Dermis blood vessel endothelial cell (primary cell): ENCODE measurements around the gene ZNF480. TPM values are rescaled to one million over a fixed set of nuclear protein-coding genes. Genes with fewer than 3 reads are reported as not detected.
A peak's percentile ranks its signal among the peaks of the same experiment; 100 is the strongest.
"Not testable (repeated sequence)": the region's sequence is repeated elsewhere in the genome, so short reads cannot be mapped to it uniquely, and the experiment has no call there.

Experiments used
- DNase-seq: peaks from one replicate; pipeline ENCODE4 v3.0.0; 2010
- total RNA-seq: library from RNA; depleted of rRNA; stranded (reverse); fragments of >200 nt; gene quantifications from 2 replicates; pipeline ENCODE4 v1.2.3, GENCODE V29; 2014

ZNF480 gene
- 4.9 and 5.4 TPM in 2 replicates for total RNA-seq

GRCh38 chr19:52296773-52297600 is at the start of gene ZNF480:
Gene ZNF480 (plus strand): TSS chr19:52297169. CDS start chr19:52300413, 3,244 bp downstream.
- peak; percentile 84 for DNase-seq

DNA sequence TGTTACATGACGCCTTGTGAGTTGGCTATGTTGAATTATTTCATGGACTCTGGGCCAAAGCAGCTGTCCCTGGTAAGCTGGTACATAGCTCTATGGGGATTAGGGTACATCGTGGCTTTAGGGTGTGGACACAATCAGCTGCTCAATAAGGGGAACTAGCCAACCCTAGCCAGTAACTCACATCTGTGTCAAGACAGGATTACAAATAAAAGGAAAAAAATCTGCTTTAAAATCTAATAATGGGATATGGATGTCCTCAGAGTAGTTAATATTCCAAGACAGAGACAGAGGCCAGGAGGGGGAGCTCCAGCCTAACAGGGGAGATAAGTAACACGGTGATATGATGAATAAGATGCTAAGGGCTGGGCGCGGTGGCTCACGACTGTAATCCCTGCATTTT is 48.7 kb upstream of the ZNF480 start:
- peak; percentile 76 for DNase-seq

DNA sequence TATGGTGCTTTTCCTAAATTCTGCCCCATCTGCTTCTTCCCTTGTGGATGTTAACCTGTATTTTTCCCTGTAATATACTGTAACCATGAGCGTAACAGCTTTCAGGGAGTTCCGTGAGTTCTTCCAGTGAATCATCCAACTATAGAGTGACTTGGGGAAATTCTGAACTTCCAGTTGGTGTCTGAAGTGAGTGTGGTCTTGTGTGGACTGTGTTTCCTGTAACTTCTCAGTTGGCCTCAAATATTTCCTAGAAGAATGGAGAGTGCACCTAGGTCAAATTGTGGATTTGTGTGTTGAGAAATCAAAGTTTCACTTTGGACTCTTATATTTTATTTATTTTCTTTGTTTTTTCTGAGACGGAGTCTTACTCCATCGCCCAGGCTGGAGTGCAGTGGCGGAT is 38.5 kb upstream of the ZNF480 start:
- DNase-seq: no peak

GRCh38 chr19:52265556-52265955 is 31.4 kb upstream of the ZNF480 start:
- not testable (repeated sequence) for DNase-seq

GRCh38 chr19:52269338-52270261 is 27.4 kb upstream of the ZNF480 start, which contains the start of gene ZNF766:
Gene ZNF766 (plus strand): TSS chr19:52269587. CDS start chr19:52269614, 27 bp downstream.
- DNase-seq: peak; percentile 97

DNA sequence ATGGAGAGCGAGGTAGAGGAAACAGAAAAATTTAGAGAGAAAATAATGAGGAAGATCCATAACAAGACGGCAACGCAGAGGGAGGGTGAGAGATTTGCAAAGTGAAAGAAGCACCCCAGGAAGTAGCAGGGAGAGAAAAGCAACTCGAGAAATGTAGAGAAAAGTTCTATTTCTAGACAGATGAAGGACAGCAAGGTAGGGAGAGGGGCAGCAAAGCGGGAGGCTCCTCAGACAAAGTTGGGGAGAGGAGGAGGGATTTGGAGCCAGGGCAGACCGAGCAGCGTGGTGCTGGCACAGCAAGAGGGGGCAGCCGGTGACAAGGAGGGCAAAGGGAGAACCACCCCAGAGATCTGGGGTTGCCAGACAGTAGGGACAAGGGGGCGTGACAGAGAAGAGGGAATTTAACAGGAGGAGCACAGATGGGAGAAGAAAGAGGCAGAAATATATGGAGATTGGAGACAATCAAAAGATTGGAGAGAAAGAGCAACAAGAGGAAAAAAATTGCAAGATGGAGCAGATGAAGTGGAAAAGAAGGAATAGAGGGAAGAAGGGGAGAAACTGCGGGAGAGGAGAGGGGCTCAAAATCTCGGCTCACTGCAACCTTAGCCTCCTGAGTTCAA is 26.6 kb upstream of the ZNF480 start:
- DNase-seq: peak; percentile 41

GRCh38 chr19:52273301-52273700 is 23.7 kb upstream of the ZNF480 start:
- DNase-seq: no peak

DNA sequence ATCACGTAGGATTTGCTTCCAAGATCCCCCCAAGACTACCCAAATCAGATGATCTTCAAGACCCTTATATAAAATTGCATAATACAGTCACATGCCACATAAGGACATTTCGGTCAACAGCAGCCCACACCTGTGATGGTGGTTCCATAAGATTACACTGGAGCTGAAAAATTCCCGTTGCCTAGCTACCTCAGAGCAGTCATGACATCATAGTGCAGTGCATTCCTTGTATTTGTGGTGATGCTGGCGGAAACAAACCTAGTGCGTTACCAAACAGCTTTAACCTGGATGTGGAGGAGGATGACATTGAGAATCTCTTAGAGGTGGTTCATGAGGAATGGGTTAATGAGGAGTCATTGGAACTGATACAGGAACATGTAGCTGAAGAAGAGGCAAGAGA is 22.8 kb upstream of the ZNF480 start:
- no peak for DNase-seq

DNA sequence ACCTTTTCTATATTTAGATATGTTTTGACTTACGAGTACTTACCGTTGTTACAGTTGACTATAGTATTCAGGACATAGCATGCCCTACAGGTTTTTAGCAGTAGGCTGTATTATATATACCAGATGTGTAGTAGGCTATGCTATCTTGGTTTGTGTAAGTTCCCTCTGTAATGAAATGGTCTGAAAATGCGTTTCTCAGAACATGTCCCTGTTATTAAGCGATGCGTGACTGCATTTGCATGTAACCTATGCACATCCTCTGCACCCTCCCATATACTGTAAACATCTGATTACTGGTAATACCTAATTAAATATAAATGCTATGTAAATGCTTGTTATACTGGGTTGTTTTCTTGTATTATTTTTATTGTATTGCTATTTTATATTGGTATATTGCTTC is 21.0 kb upstream of the ZNF480 start:
- no peak for DNase-seq

DNA sequence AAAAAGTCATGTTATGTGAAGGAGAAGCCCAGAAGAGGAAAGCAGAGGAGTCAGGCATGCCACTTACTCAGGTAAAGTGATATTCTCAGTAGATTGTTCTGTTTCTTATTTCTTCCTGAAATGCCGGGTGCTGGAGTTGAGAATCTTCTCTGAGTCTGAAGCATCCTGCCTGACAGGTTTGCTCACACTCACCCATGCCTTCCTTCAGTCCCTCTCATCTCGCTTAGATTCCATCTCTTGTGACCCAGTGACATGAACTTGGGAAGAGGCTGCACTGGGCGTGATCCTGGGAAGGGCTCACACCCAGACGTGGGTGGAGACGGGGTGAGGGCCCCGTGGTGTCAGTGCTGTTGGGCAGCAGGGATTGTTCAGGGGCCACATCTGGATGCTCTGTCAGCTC is 19.5 kb upstream of the ZNF480 start:
- DNase-seq: no peak

GRCh38 chr19:52286256-52286655 is 10.7 kb upstream of the ZNF480 start:
- no peak for DNase-seq

DNA sequence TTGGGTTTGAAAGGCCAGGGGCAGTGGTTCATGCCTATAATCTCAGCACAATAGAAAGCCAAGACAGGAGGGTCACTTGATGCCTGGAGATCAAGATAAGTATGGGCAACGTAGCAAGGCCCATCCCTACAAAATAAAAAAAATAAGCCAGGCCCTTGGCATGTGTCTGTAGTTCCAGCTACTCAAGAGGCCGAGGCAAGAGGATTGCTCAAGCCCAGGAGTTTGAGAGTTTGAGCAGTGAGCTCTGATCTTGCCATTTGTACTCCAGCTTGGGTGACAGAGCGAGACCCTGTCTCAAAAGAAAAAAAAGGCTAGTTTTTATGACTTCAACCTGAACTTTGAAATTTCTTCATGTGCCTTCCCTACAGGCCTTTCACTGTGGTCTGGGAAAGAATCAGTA is 5.2 kb upstream of the ZNF480 start:
- no peak for DNase-seq

- DNase-seq: not testable (repeated sequence)
These were observed 4.0 kb upstream of the ZNF480 start for GRCh38 chr19:52292946-52293345.

DNA sequence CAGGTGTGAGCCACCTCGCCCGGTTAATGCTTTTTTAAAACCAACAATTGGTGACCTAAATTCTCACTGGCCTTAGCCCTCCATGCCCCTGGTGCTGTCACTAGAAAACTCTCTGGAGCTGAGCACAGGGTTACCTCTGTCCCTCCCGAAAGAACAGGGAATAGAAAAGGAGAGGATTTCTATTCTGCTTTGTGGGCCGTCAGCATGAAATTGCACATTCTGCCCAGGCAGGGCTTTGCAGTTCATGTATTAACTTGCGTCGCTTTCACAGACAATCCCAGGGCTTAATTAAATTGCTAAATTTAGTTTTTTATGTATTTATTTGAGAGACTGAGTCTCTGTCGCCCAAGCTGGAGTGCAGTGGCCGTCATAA is 583 bp upstream of the ZNF480 start:
- no peak for DNase-seq

DNA sequence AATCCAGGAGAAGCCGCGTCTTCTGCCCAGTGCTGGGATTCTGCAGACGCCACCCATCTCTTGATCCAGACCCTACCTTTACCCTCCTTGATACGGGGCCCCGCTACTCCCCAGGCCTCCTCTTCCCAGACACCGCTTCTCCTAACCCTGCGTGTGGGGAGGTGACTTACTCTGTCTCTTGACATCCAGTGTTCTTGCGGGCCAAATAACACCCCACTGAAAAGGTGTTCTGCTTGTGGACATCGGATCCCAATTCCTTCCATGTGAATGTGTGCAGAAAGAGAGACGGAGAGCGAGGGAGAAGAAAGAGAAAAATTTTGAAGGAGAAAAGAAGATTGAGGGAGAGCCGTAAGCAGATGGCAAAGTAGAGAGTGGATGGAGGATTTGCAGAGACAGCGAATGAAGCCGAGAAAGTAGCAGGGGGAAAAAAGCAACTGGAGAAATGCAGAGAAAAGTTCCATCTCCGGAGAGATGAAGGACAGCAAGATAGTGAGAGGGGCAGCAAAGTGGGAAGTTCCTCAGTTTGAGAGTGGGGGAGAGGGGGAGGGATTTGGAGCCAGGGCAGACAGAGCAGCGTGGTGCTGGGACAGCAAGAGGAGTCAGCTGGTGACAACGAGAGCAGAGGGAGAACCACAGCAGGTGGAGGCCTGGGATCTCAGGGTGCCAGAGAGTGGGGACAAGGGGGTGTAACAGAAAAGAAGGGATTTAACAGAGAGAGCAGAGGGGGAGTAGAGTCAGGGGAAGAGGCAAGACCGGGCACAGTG is 814 bp downstream of the ZNF480 start:
- DNase-seq: peak; percentile 18

GRCh38 chr19:52307275-52307674 is 10.3 kb downstream of the ZNF480 start:
- DNase-seq: peak; percentile 25

- DNase-seq: no peak
These were observed 25.5 kb downstream of the ZNF480 start for GRCh38 chr19:52322429-52322828.

DNA sequence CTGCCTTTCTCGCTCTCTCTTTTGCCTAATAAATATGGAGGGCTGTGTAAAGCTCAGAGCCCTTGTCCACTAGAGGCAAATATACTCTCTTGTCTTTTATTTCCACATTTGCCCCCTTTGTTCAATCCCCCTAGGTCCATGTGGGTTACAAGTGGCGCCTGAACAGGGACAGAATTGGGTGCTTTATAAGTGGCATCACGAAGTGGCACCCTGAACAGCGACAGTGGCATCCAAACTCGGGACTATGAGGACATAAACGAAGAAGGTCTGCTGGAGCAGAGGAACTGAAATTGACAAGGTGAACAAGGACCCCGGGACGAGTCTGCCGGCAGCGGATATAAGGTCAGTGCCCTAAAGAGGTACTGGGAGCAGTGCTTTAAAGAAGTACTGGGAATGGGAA is 34.8 kb downstream of the ZNF480 start:
- DNase-seq: no peak

DNA sequence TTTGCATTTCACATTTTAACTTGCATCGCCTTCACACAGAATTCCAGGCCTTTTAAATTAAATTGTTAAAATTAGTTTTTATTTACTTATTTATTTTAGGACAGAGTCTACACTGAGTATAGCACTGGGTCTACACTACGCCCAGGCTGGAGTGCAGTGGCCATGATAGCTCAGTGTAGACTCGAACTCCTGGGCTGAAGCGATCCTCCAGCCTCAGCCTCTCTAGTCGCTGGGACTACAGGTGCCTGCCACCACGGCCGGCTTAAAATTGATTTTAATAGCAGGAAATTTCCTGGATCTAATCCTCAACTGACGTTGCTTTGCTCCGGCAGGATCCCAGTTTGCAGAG is 38.8 kb downstream of the ZNF480 start:
- no peak for DNase-seq

DNA sequence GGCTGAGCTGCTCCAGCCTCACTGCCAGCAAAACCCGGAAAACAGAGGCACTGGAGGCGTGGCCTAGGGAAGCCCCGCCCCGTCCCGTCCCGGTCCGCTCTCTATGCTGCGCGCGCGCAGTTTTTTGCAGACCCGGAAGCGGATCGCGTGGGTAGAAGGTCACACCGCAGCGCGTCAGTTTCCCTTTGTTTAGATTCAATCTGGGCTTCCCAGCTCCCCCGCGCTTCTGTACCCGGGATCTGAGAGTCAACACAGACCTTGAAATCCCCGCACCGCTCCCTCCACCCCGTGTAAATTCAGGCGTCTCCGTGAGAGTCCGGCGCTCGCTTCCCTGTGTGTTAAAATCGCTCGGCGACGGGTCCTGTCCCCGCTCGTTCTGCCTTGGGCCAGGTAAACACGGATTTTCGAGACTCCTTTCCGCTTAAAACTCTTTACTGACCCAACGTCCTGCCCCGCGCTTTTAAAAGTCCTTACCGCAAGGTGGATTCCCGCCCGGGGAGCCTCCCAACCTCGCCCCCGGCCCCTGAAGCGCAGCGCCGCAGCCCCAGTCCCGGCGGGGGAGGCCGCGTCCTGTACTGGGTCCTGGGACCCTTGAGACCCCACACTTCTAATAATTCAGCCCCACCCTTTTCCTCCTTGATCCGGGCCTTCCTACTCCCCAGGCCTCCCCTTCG is 39.3 kb downstream of the ZNF480 start, which contains the start of gene ZNF610:
ZNF610 (plus strand) TSS at position 127 of the 674 bp plus-strand sequence. CDS start 12,930 bp downstream, outside the sequence.
- peak; percentile 91 for DNase-seq

GRCh38 chr19:52336791-52337381 is 39.9 kb downstream of the ZNF480 start:
- DNase-seq: peak; percentile 9
